ENCODE results near the gene PKN2. TPM values are rescaled to one million over a fixed set of nuclear protein-coding genes. Genes with fewer than 3 reads are reported as not detected.

PKN2 gene
- total and polyA plus RNA-seq, 9 of the 15 experiments (the other 6 are each of a cell fraction or from before 2014, with no cell fraction given): 4.5 to 25.3 (median 19.2) TPM

DNA sequence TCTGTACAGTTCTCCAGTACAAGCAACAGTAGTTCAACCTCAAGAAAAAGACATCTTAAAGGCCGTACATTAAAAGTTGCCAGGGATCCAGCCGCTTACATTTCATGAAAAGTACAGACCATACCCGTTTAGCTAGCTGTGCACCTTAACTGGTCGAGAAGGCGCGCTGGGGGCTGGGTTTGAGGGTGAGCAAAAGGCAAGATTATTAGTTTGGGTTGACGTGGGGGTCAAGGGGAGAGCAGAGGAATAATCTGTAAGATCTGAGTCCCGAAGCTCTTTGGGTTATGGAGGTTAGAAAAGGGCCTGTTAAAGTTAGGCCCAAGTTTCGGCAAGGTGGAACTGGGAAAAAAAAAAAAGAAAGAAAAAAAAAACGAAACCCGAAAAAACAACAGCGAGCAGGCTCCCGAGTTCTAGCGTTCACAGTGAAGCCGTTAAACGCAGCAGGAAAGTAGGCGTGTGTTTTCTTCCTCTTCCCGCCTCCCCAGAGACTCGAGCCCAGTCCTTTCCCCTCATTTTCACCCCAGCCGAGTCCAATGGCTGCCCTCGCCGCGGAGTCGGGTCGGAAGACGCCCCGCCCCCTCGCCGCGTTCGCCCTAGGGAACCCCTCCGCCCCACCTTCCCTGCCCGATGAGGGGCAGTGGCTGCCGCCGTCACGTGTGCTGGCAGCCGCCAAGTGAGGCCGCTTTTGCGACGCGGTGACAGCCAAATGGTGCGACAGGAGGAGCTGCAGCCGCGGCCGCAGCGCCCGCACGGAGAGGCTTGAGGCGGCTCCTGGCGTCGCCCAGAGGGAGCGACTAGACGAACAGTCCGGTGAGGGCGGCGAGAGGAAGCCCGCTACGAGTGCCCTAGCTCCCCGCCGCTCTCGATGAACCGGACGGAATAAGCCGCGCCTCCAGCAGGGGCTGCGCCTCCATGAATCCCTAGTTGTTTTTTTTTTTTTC is at the start of gene PKN2 (continued):
- TF ChIP-seq, protein P1, sequence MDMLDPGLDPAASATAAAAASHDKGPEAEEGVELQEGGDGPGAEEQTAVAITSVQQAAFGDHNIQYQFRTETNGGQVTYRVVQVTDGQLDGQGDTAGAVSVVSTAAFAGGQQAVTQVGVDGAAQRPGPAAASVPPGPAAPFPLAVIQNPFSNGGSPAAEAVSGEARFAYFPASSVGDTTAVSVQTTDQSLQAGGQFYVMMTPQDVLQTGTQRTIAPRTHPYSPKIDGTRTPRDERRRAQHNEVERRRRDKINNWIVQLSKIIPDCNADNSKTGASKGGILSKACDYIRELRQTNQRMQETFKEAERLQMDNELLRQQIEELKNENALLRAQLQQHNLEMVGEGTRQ (CRISPR knock-in tag; IDR thresholded peaks at IDR 0.05): peak; percentile 100
- TF ChIP-seq ZNF778 (CRISPR knock-in tag; IDR thresholded peaks at IDR 0.05) (no peak), NFYB (IDR thresholded peaks at IDR 0.05; ENCODE audit: extremely low read depth, insufficient read length) (peak; percentile 17), CREB1 (IDR thresholded peaks at IDR 0.05) (peak; percentile 99), CREB1 (CRISPR knock-in tag; IDR thresholded peaks at IDR 0.05) (peak; percentile 99), PHTF2 (CRISPR knock-in tag; IDR thresholded peaks at IDR 0.05) (no peak), PYGO2 (tag; IDR thresholded peaks at IDR 0.05) (no peak), MAFK (IDR thresholded peaks at IDR 0.05; ENCODE audit: low read length) (no peak), ZNF589 (CRISPR knock-in tag; IDR thresholded peaks at IDR 0.05; ENCODE audit: low read depth) (no peak), NR1H2 (CRISPR knock-in tag; IDR thresholded peaks at IDR 0.05) (no peak), PCBP1 (IDR thresholded peaks at IDR 0.05; ENCODE audit: low read depth, low read length, poor library complexity, severe bottlenecking) (no peak), BHLHE40 (IDR thresholded peaks at IDR 0.05; ENCODE audit: low read length) (peak; percentile 97), ZNF212 (CRISPR knock-in tag; IDR thresholded peaks at IDR 0.05) (no peak), SP1 (CRISPR knock-in tag; IDR thresholded peaks at IDR 0.05) (peak; percentile 87), ZNF431 (CRISPR knock-in tag; IDR thresholded peaks at IDR 0.05) (no peak), HMG20B (CRISPR knock-in tag; IDR thresholded peaks at IDR 0.05) (no peak), HCFC1 (IDR thresholded peaks at IDR 0.05; ENCODE audit: low read depth, low read length) (peak; percentile 86), SMAD2 (IDR thresholded peaks at IDR 0.05; ENCODE audit: low read depth, low read length) (no peak), POLR2G (IDR thresholded peaks at IDR 0.05; ENCODE audit: low read depth, low read length) (peak; percentile 96), CSDE1 (IDR thresholded peaks at IDR 0.05) (no peak), TAF15 (IDR thresholded peaks at IDR 0.05; ENCODE audit: low read depth, low read length) (no peak), CREM (IDR thresholded peaks at IDR 0.05; ENCODE audit: low read depth) (peak; percentile 100), ELF4 (CRISPR knock-in tag; IDR thresholded peaks at IDR 0.05) (no peak), ATF1 (CRISPR knock-in tag; IDR thresholded peaks at IDR 0.05) (peak; percentile 93), ATF1 (tag; IDR thresholded peaks at IDR 0.05) (peak; percentile 98), XRCC4 (IDR thresholded peaks at IDR 0.05; ENCODE audit: extremely low read depth, insufficient read depth, insufficient read length) (no peak), GATA2 (CRISPR knock-in tag; IDR thresholded peaks at IDR 0.05) (no peak), CXXC5 (CRISPR knock-in tag; IDR thresholded peaks at IDR 0.05) (peak; percentile 81), ZEB2 (IDR thresholded peaks at IDR 0.05) (no peak)
- TF ChIP-seq, protein P2, sequence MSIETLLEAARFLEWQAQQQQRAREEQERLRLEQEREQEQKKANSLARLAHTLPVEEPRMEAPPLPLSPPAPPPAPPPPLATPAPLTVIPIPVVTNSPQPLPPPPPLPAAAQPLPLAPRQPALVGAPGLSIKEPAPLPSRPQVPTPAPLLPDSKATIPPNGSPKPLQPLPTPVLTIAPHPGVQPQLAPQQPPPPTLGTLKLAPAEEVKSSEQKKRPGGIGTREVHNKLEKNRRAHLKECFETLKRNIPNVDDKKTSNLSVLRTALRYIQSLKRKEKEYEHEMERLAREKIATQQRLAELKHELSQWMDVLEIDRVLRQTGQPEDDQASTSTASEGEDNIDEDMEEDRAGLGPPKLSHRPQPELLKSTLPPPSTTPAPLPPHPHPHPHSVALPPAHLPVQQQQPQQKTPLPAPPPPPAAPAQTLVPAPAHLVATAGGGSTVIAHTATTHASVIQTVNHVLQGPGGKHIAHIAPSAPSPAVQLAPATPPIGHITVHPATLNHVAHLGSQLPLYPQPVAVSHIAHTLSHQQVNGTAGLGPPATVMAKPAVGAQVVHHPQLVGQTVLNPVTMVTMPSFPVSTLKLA (conservative IDR thresholded peaks at IDR 0.05): peak; percentile 91 to 92
- TF ChIP-seq, protein P3, sequence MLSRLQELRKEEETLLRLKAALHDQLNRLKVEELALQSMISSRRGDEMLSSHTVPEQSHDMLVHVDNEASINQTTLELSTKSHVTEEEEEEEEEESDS (CRISPR knock-in tag; IDR thresholded peaks at IDR 0.05): no peak

Data from K562 (cell line).